Endothelial cell (in vitro differentiated cells): ENCODE data around the gene EXOSC9. TPM values are rescaled to one million over a fixed set of nuclear protein-coding genes. Genes with fewer than 3 reads are reported as not detected.
A peak's percentile ranks its signal among the peaks of the same experiment; 100 is the strongest.

Experiments
- DNase-seq: peaks from one replicate; pipeline ENCODE4 v3.0.0; 2021; ENCODE audit warnings: low spot score
- H3K27ac Mint-ChIP-seq: one replicate; pipeline ENCODE4 v1.8.0; 2021; ENCODE audit warnings: mixed read lengths, inconsistent platforms; ENCODE audit not compliant: unreplicated experiment
- H3K27me3 Mint-ChIP-seq: one replicate; pipeline ENCODE4 v1.8.0; 2021; ENCODE audit warnings: mild to moderate bottlenecking, moderate library complexity, mixed read lengths, inconsistent platforms; ENCODE audit not compliant: unreplicated experiment
- H3K36me3 Mint-ChIP-seq: one replicate; pipeline ENCODE4 v1.8.0; 2021; ENCODE audit warnings: mild to moderate bottlenecking, low read depth, mixed read lengths, inconsistent platforms; ENCODE audit not compliant: unreplicated experiment
- H3K4me1 Mint-ChIP-seq: one replicate; pipeline ENCODE4 v1.8.0; 2021; ENCODE audit warnings: mild to moderate bottlenecking, mixed read lengths, inconsistent platforms; ENCODE audit not compliant: unreplicated experiment
- H3K4me3 Mint-ChIP-seq: one replicate; pipeline ENCODE4 v1.8.0; 2021; ENCODE audit warnings: mild to moderate bottlenecking, mixed read lengths, inconsistent platforms; ENCODE audit not compliant: unreplicated experiment
- H3K9me3 Mint-ChIP-seq: one replicate; pipeline ENCODE4 v1.8.0; 2021; ENCODE audit warnings: mixed read lengths, inconsistent platforms; ENCODE audit not compliant: unreplicated experiment
- total RNA-seq: library from RNA; stranded (reverse); fragmentation: NEBNext Ultra II Directional; extraction: Animal tissue kit (Norgen Biotek cat#: 25700); gene quantifications from one replicate; pipeline ENCODE4 v1.2.1, GENCODE V29; 2021; ENCODE audit not compliant: unreplicated experiment
- TF ChIP-seq, protein P1 (sequence below): fragments of 200-600 bp; sonication (generic); IDR thresholded peaks from one replicate; pipeline ENCODE4 v1.5.0; 2021; ENCODE audit warnings: antibody characterized with exemption; ENCODE audit not compliant: unreplicated experiment

The EXOSC9 gene
- total RNA-seq, 1 donor from 2014 or later: 29.3 TPM

DNA sequence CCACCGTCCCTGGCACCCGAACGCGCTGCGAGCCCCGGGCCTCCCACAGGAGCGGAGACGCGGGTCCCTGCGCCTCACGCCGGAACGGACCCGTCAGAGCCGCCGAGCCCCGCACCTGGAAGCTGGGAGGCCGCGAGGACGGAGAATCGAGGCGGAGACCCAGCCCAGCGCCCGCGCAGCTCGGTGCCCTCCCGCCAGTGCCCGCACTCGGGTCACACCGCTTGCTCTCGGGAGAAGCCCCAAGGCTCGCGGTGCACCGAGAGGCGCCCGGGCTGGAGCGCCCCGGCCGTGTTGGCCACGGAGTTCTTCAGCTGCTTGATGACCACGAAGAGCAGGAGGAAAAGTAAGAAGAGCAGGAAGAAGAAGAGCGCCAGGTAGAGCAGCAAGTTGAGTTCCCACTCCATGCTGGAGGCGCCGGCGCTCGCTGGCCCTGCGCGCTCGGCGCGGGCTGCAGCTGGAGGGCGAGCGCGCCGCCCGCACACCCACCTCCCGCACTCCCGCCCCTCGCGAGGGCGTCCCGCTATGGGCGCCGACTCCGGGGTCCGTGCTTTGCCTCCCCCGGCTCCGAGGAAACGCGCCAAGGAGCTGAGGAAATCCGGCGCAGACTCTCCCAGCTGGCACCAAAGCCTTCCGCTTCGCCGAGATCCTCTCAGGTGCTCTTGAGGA, 36.3 kb upstream of the EXOSC9 start, which contains the start of gene SMIM43:
SMIM43 (minus strand) TSS at position 463 of the 666 bp plus-strand sequence; CDS start at position 404, 59 bp downstream.
- peak; percentile 64 for DNase-seq
- no peaks in the 10 kb centered on the region for H3K36me3 Mint-ChIP-seq
- TF ChIP-seq, protein P1, sequence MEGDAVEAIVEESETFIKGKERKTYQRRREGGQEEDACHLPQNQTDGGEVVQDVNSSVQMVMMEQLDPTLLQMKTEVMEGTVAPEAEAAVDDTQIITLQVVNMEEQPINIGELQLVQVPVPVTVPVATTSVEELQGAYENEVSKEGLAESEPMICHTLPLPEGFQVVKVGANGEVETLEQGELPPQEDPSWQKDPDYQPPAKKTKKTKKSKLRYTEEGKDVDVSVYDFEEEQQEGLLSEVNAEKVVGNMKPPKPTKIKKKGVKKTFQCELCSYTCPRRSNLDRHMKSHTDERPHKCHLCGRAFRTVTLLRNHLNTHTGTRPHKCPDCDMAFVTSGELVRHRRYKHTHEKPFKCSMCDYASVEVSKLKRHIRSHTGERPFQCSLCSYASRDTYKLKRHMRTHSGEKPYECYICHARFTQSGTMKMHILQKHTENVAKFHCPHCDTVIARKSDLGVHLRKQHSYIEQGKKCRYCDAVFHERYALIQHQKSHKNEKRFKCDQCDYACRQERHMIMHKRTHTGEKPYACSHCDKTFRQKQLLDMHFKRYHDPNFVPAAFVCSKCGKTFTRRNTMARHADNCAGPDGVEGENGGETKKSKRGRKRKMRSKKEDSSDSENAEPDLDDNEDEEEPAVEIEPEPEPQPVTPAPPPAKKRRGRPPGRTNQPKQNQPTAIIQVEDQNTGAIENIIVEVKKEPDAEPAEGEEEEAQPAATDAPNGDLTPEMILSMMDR: no peak
- H3K27me3 Mint-ChIP-seq: peaks cover 6% of the 10 kb centered on the region
- H3K4me3 Mint-ChIP-seq: peak within 1 kb of the TSS; percentile 89
- no peaks in the 10 kb centered on the region for H3K9me3 Mint-ChIP-seq
- peaks cover 22% of the 10 kb centered on the region for H3K4me1 Mint-ChIP-seq
- H3K27ac Mint-ChIP-seq: peak within 1 kb of the TSS; percentile 61

DNA sequence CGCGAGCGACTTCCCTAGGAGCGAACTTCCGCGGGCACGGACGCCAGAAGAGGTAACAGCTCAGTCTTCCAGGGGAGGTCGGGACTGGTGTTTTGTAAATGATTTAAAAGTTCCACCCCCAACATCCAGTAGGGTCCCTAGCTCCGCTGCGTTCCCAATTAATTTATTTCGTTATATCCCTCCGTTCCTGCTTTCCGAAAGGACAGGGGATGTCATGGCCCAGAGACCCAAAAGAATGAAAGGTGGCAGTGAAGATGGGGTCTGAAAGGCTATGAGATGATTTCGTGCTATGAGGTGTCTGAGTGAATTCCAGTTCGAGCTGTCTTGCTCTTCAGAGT, 35.8 kb upstream of the EXOSC9 start:
- Mint-ChIP-seq H3K4me3 (peak overlapping the region; percentile 87), H3K4me1 (peaks cover 22% of the 10 kb centered on the region), H3K36me3 (no peaks in the 10 kb centered on the region), H3K9me3 (no peaks in the 10 kb centered on the region), H3K27ac (peak overlapping the region; percentile 27), H3K27me3 (peaks cover 6% of the 10 kb centered on the region)
- TF ChIP-seq, protein P1: no peak
- DNase-seq: no peak

DNA sequence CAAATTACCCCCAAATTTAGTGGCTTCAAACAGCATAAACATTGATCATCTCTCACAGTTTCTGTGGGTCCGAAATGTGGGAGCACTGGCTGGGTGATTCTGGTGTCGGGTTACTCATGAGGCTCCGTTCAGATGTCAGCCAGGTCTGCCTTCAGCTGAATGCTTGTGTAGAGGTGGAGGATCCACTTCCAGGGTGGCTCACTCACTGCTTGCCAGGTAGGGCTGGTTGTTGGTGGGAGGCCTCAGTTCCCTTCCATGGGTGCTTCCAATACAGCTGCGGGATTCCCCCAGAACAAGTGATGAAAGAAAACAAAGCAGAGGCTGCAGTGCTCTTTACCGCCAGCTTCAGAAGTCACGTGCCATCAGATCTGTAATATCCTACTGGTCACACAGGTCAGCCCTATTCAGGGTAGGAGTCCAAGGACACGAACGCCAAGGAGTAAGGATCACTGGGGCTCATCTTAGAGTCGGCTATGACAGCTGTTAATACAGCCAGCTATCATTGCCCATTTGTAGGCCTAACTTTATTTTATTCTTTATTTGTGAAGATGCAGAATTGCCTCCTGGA, 35.1 kb upstream of the EXOSC9 start:
- DNase-seq: no peak
- Mint-ChIP-seq H3K4me3 (no peak overlapping the region), H3K27me3 (peaks cover 6% of the 10 kb centered on the region)

DNA sequence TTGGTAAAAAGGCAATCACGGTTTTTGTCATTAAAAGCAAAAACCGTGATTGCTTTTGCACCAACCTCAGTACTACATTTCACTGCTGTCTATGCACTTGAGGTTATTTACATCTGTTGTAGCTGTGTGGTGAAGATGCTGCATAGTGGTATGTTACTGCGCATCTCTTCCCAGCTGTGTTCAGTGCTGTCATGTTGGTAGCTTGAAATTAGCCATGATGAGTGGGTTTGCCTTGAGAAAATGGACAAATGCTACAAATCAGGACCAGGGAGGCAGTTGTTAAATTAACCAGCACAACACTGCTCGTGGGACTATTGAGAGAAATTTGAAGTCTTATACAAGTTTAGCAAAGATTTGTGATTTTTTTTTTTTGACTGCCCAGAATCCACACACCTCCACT, 34.0 kb upstream of the EXOSC9 start:
- Mint-ChIP-seq H3K9me3 (no peaks in the 10 kb centered on the region), H3K4me1 (peaks cover 21% of the 10 kb centered on the region), H3K27me3 (peaks cover 5% of the 10 kb centered on the region), H3K36me3 (no peaks in the 10 kb centered on the region), H3K4me3 (no peak overlapping the region), H3K27ac (no peak overlapping the region)
- no peak for DNase-seq
- TF ChIP-seq, protein P1: no peak

More for the DNA sequence above, 35.1 kb upstream of the EXOSC9 start:
- Mint-ChIP-seq H3K4me1 (peaks cover 22% of the 10 kb centered on the region), H3K36me3 (no peaks in the 10 kb centered on the region), H3K27ac (peak overlapping the region; percentile 27), H3K9me3 (no peaks in the 10 kb centered on the region)
- TF ChIP-seq, protein P1: no peak

DNA sequence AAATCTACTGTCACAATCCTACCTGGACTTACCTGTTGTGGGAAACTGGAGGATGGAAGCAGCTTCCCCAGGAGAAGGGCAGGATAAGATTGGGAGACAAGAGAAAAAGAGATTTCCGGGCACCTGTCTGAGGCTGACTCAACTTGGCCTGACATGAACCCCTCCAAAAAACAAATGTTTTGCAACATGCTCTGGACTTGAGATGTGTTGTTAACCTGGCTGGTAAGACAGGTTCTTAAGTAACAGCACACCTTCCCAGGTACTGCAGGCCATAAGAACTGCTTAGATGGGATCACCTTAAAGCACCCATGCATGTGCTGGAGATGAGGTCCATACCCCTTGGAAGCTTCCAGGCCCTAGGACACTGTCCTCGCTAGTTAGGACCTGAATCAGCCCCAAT, 31.8 kb upstream of the EXOSC9 start:
- Mint-ChIP-seq H3K27me3 (peaks cover 5% of the 10 kb centered on the region), H3K27ac (no peak overlapping the region), H3K4me3 (no peak overlapping the region), H3K36me3 (no peaks in the 10 kb centered on the region), H3K9me3 (no peaks in the 10 kb centered on the region), H3K4me1 (peaks cover 6% of the 10 kb centered on the region)
- no peak for DNase-seq
- TF ChIP-seq, protein P1: no peak
